ENCODE measurements around the gene SH3BGR.

Gene SH3BGR

GRCh38 chr21:39546522-39546921 is 94.8 kb downstream of the SH3BGR start:
- no peak for DNase-seq (ENCODE audit: low read depth in 2 of 2)

- no peak for DNase-seq (ENCODE audit: low read depth in 2 of 2)
Measured at GRCh38 chr21:39552856-39553255, 101.1 kb downstream of the SH3BGR start.

GRCh38 chr21:39553331-39553730 is 101.6 kb downstream of the SH3BGR start:
- DNase-seq (ENCODE audit: low read depth in 2 of 2) = no peak

GRCh38 chr21:39555911-39556590 is 104.3 kb downstream of the SH3BGR start:
- no peak for DNase-seq (ENCODE audit: low read depth in 2 of 2)

GRCh38 chr21:39559511-39559910 is 107.7 kb downstream of the SH3BGR start:
- no peak for DNase-seq (ENCODE audit: low read depth in 2 of 2)

- DNase-seq (ENCODE audit: low read depth in 2 of 2) = no peak
Measured at GRCh38 chr21:39561140-39561539, 109.4 kb downstream of the SH3BGR start.

GRCh38 chr21:39562791-39563770 is 111.3 kb downstream of the SH3BGR start:
- no peak for DNase-seq (ENCODE audit: low read depth in 2 of 2)

GRCh38 chr21:39564200-39564599 is 112.4 kb downstream of the SH3BGR start:
- DNase-seq (ENCODE audit: low read depth in 2 of 2) = no peak

All from stimulated activated CD8-positive, alpha-beta memory T cell treated with anti-CD3 and anti-CD28 coated beads, Interleukin-7, amount 100 ng/mL, for 4 hours (primary cell).